Stimulated activated CD4-positive, alpha-beta T cell treated with anti-CD3 and anti-CD28 coated beads, Interleukin-2, amount 100 ng/mL, for 24 hours (primary cell): ENCODE data around the gene CHTF8.
A peak's percentile ranks its signal among the peaks of the same experiment; 100 is the strongest.
"Not testable (repeated sequence)": the region's sequence is repeated elsewhere in the genome, so short reads cannot be mapped to it uniquely, and the experiment has no call there.

Experiments used
- DNase-seq, 2 donors: peaks; one replicate each; pipeline ENCODE4 v3.0.0-alpha.2; 2020

CHTF8 gene

GRCh38 chr16:69132424-69133252, at the start of gene CHTF8, which contains the start of gene UTP4:
TSS of gene CHTF8 (minus strand) at chr16:69132588. CDS start at chr16:69121458, 11,130 bp downstream.
TSS of gene UTP4 (plus strand) at chr16:69132649. CDS start at chr16:69133460, 811 bp downstream.
- DNase-seq: peak; percentile 90 to 92

GRCh38 chr16:69180011-69180338, 47.6 kb upstream of the CHTF8 start:
- DNase-seq: no peak

- no peak for DNase-seq
These were observed 47.1 kb upstream of the CHTF8 start for GRCh38 chr16:69179328-69180010.

GRCh38 chr16:69176033-69176800, 43.8 kb upstream of the CHTF8 start:
- no peak for DNase-seq

- DNase-seq: no peak
These were observed 39.1 kb upstream of the CHTF8 start for GRCh38 chr16:69171325-69172084.

GRCh38 chr16:69169607-69170352, 37.4 kb upstream of the CHTF8 start:
- DNase-seq: no peak

- DNase-seq: no peak
These were observed 36.7 kb upstream of the CHTF8 start for GRCh38 chr16:69169051-69169450.

GRCh38 chr16:69166946-69167930, 34.9 kb upstream of the CHTF8 start:
- DNase-seq: no peak

- DNase-seq: peak; percentile 75 to 81
These were observed 33.9 kb upstream of the CHTF8 start for GRCh38 chr16:69166221-69166833.

GRCh38 chr16:69165584-69165983, 33.2 kb upstream of the CHTF8 start:
- DNase-seq: no peak

GRCh38 chr16:69160192-69160591, 27.8 kb upstream of the CHTF8 start:
- DNase-seq: no peak

- DNase-seq: no peak
These were observed 24.8 kb upstream of the CHTF8 start for GRCh38 chr16:69157196-69157595.

- DNase-seq: peak; percentile 17 to 51
These were observed 17.9 kb upstream of the CHTF8 start for GRCh38 chr16:69150146-69150865.

- DNase-seq: not testable (repeated sequence)
These were observed 17.2 kb upstream of the CHTF8 start for GRCh38 chr16:69149621-69150020.

GRCh38 chr16:69145658-69146057, 13.3 kb upstream of the CHTF8 start:
- no peak for DNase-seq

GRCh38 chr16:69143116-69143515, 10.7 kb upstream of the CHTF8 start:
- no peak for DNase-seq

GRCh38 chr16:69141936-69142335, 9.5 kb upstream of the CHTF8 start:
- DNase-seq: no peak

GRCh38 chr16:69141014-69141413, 8.6 kb upstream of the CHTF8 start:
- no peak for DNase-seq

GRCh38 chr16:69139464-69139863, 7.1 kb upstream of the CHTF8 start:
- not testable (repeated sequence) for DNase-seq
